SK-N-SH (cell line): ENCODE results near the gene ANAPC16.

Experiments
- CTCF ChIP-seq: fragments of 200-600 bp; sonication (generic); IDR thresholded peaks from 2 replicates; pipeline ENCODE4 v1.6.1; 2017; ENCODE audit warnings: antibody characterized with exemption, mild to moderate bottlenecking, moderate library complexity
- ELF1 ChIP-seq: IDR thresholded peaks from 2 replicates; pipeline ENCODE4 v1.4.0; 2012
- EP300 ChIP-seq, 2 experiments: IDR thresholded peaks; 2 replicates each; pipeline versions ENCODE4 v1.4.0 to v1.6.1; 2012; ENCODE audit warnings: borderline replicate concordance in 1 of 2, low read depth in 1 of 2, low read length in 1 of 2
- EZH2phosphoT487 ChIP-seq: fragments of 200-600 bp; sonication (generic); IDR thresholded peaks from 2 replicates; pipeline ENCODE4 v1.6.1; 2017; ENCODE audit warnings: low read depth, mixed run types, mild to moderate bottlenecking, antibody characterized with exemption, moderate library complexity, borderline replicate concordance
- GABPA ChIP-seq: IDR thresholded peaks from 2 replicates; pipeline ENCODE4 v1.4.0; 2012; ENCODE audit warnings: low read depth, mild to moderate bottlenecking
- NRF1 ChIP-seq: IDR thresholded peaks from 2 replicates; pipeline ENCODE4 v1.6.1; 2012; ENCODE audit warnings: low read depth, mild to moderate bottlenecking, low read length
- POLR2AphosphoS5 ChIP-seq: IDR thresholded peaks from 2 replicates; pipeline ENCODE4 v1.6.1; 2012; ENCODE audit warnings: low read depth, low read length
- RAD21 ChIP-seq: IDR thresholded peaks from 2 replicates; pipeline ENCODE4 v1.6.1; 2012; ENCODE audit warnings: mild to moderate bottlenecking, low read length
- RCOR1 ChIP-seq: fragments of 150-350 bp; IDR thresholded peaks from 2 replicates; pipeline ENCODE4 v1.6.1; 2017; ENCODE audit warnings: antibody characterized with exemption, low read length
- REST ChIP-seq: IDR thresholded peaks from 2 replicates; pipeline ENCODE4 v1.6.1; 2012; ENCODE audit warnings: mild to moderate bottlenecking, low read depth, low read length, moderate library complexity
- SMC3 ChIP-seq: IDR thresholded peaks from 2 replicates; pipeline ENCODE4 v1.6.1; 2012; ENCODE audit warnings: low read depth, low read length, improper control_type of control experiment
- TEAD4 ChIP-seq: IDR thresholded peaks from 2 replicates; pipeline ENCODE4 v1.4.0; 2012; ENCODE audit warnings: mild to moderate bottlenecking, borderline replicate concordance; ENCODE audit not compliant: insufficient read depth
- YY1 ChIP-seq: IDR thresholded peaks from 2 replicates; pipeline ENCODE4 v1.4.0; 2012; ENCODE audit warnings: low read depth, mild to moderate bottlenecking
- TF ChIP-seq, protein P1 (sequence below): IDR thresholded peaks from 2 replicates; pipeline ENCODE4 v1.4.0; 2012; ENCODE audit warnings: low read depth

DNA sequence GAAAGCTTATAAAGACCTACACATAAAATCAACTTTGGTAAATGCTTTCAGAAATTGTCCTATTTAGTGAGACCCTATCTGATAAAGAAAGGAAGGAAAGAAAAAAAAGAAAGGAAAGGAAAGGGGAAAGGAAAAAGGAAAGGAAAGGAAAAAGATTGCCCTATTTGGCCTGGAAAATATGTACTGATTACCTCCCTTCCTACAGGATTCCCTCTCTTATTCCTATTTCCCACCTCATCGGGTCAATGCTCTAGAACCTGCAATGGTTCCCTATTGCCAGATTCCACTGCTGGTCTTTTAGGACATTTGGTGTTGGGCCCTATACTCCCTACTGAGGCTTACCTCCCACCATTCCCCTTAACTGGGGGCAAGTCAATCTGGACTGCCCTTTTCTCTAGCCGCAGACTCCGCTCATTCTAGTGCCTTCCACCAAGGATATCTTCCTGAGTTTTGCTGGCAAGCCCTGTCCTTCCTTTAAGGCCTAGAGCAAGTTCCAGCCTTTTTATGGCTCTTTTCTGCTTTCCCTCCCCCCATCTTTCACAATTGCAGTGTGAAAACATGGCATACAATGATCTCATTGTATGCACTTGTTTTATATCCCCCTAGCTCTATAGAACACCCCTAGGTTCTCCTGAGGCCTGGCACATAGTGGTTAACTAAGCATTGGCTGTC lies 62.3 kb downstream of the ANAPC16 start:
- TF ChIP-seq CTCF (no peak), EZH2phosphoT487 (no peak), NRF1 (no peak), EP300 (IDR thresholded peaks at IDR 0.05; ENCODE audit: borderline replicate concordance in 1 of 2, low read depth in 1 of 2, low read length in 1 of 2) (no peak), RAD21 (no peak), REST (no peak), YY1 (no peak), POLR2AphosphoS5 (no peak), ELF1 (no peak), RCOR1 (no peak), GABPA (no peak), TEAD4 (no peak), SMC3 (no peak)
- TF ChIP-seq, protein P1, sequence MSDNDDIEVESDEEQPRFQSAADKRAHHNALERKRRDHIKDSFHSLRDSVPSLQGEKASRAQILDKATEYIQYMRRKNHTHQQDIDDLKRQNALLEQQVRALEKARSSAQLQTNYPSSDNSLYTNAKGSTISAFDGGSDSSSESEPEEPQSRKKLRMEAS = no peak
